ENCODE results near the gene KIF24.
"Not testable (repeated sequence)": the region's sequence is repeated elsewhere in the genome, so short reads cannot be mapped to it uniquely, and the experiment has no call there.

KIF24 gene

DNA sequence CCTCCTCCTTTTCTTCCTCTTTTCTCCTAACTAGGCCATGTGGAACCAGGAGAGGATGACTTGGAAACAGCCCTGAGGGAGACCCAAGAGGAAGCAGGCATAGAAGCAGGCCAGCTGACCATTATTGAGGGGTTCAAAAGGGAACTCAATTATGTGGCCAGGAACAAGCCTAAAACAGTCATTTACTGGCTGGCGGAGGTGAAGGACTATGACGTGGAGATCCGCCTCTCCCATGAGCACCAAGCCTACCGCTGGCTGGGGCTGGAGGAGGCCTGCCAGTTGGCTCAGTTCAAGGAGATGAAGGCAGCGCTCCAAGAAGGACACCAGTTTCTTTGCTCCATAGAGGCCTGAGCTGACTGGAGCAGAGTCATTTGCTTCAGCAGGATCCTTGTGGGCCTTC is 14.0 kb upstream of the KIF24 start:
- no peak overlapping the region for H2AFZ ChIP-seq (ENCODE audit: low read depth, low read length)

DNA sequence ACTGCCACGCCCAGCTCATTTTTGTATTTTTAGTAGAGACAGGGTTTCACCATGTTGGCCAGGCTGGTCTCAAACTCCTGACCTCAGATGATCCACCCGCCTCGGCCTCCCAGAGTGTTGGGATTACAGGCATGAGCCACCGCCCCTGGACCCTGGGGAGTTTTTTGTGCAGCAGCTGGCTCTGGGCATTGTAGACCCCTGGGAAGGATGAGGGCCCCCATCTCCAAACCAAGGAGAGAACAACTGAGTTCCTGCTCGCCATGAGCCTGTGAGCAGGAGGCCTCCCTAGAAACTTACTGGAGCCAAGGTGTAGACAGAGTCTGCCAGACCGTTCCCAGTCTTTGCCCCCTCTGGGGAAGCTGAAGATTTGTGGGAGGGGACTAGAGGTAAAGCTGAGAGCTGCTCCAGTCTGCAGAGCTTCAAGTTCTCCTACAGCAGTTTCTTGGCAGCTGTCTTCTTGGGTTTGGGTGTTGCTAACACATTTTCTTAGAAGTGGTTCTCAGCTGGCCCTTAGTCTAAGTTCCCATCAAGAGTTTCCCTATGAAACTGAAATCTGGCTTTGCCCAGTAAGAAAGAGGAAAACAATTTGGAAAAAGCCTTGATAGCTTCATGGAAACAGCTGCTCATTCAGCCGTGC is 12.7 kb upstream of the KIF24 start:
- no peak overlapping the region for H2AFZ ChIP-seq (ENCODE audit: low read depth, low read length)
- no peaks in the 10 kb centered on the region for H3K27me3 ChIP-seq (ENCODE audit: low read depth, low read length)
- no peak overlapping the region for H3K4me2 ChIP-seq (ENCODE audit: low read length)
- no peak overlapping the region for H3K4me3 ChIP-seq (ENCODE audit: low read length)
- H3K4me1 ChIP-seq (ENCODE audit: low read length), result no peaks in the 10 kb centered on the region
- no peaks in the 10 kb centered on the region for H3K79me2 ChIP-seq (ENCODE audit: low read length)
- no peaks in the 10 kb centered on the region for H4K20me1 ChIP-seq (ENCODE audit: insufficient read depth, low read length)
- H3K36me3 ChIP-seq (replicated peaks; ENCODE audit: low read depth, low read length), result peaks cover 24% of the 10 kb centered on the region
- no peak overlapping the region for H3K27ac ChIP-seq (ENCODE audit: low read length)
- TF ChIP-seq, protein P1, sequence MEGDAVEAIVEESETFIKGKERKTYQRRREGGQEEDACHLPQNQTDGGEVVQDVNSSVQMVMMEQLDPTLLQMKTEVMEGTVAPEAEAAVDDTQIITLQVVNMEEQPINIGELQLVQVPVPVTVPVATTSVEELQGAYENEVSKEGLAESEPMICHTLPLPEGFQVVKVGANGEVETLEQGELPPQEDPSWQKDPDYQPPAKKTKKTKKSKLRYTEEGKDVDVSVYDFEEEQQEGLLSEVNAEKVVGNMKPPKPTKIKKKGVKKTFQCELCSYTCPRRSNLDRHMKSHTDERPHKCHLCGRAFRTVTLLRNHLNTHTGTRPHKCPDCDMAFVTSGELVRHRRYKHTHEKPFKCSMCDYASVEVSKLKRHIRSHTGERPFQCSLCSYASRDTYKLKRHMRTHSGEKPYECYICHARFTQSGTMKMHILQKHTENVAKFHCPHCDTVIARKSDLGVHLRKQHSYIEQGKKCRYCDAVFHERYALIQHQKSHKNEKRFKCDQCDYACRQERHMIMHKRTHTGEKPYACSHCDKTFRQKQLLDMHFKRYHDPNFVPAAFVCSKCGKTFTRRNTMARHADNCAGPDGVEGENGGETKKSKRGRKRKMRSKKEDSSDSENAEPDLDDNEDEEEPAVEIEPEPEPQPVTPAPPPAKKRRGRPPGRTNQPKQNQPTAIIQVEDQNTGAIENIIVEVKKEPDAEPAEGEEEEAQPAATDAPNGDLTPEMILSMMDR (IDR thresholded peaks at IDR 0.05; ENCODE audit: low read depth, low read length), result no peak
- no peak for TF ChIP-seq EZH2phosphoT487 (IDR thresholded peaks at IDR 0.05; ENCODE audit: low read depth)
- H3K9me3 ChIP-seq (ENCODE audit: insufficient read depth, low read length), result no peaks in the 10 kb centered on the region
- H3K9ac ChIP-seq (ENCODE audit: low read length), result no peak overlapping the region

More for the DNA sequence above, 14.0 kb upstream of the KIF24 start:
- Histone ChIP-seq H3K79me2 (ENCODE audit: low read length) (no peaks in the 10 kb centered on the region), H3K9me3 (ENCODE audit: insufficient read depth, low read length) (no peaks in the 10 kb centered on the region), H3K27ac (ENCODE audit: low read length) (no peak overlapping the region), H3K4me1 (ENCODE audit: low read length) (no peaks in the 10 kb centered on the region), H4K20me1 (ENCODE audit: insufficient read depth, low read length) (no peaks in the 10 kb centered on the region), H3K9ac (ENCODE audit: low read length) (no peak overlapping the region), H3K27me3 (ENCODE audit: low read depth, low read length) (no peaks in the 10 kb centered on the region), H3K36me3 (replicated peaks; ENCODE audit: low read depth, low read length) (peaks cover 24% of the 10 kb centered on the region), H3K4me3 (ENCODE audit: low read length) (no peak overlapping the region), H3K4me2 (ENCODE audit: low read length) (no peak overlapping the region)
- TF ChIP-seq, protein P1 (IDR thresholded peaks at IDR 0.05; ENCODE audit: low read depth, low read length), result no peak
- TF ChIP-seq EZH2phosphoT487 (IDR thresholded peaks at IDR 0.05; ENCODE audit: low read depth), result no peak

DNA sequence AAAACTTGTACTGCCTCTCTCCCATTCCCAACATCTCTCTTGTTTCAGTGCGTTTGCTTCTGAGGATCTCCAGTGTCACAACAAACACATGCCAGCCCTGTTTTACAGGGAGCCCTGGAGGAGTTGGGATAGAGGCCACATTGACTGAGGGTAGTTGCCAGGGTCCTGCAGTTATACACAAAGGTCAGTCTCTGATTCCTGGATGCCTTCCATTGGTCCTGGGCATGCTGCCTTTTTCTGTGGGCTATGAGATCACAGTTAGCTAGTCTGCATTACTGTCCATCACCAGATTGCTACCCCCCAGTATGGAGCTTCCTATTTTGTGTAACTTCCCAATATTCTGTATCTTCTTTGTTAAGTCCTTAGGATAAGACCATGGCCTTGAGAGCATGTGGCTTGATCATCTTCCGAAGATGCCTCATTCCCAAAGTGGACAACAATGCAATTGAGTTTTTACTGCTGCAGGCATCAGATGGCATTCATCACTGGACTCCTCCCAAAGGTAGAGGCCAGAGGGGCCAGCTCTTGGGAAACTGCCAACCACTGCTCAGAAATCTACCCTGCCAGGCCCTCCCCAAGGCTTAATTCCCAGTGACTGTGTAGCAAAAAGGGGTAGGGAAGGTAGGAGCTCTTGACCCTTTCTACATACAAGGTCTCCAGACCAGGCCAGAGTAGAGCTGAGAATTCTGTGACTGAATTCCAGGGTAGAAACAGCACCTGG is 9.8 kb upstream of the KIF24 start:
- H3K79me2 ChIP-seq (ENCODE audit: low read length), result no peaks in the 10 kb centered on the region
- H2AFZ ChIP-seq (ENCODE audit: low read depth, low read length), result no peak overlapping the region
- no peak overlapping the region for H3K4me3 ChIP-seq (ENCODE audit: low read length)
- no peaks in the 10 kb centered on the region for H3K27me3 ChIP-seq (ENCODE audit: low read depth, low read length)
- no peak overlapping the region for H3K4me2 ChIP-seq (ENCODE audit: low read length)
- H3K9me3 ChIP-seq (ENCODE audit: insufficient read depth, low read length), result no peaks in the 10 kb centered on the region
- H4K20me1 ChIP-seq (ENCODE audit: insufficient read depth, low read length), result no peaks in the 10 kb centered on the region
- H3K4me1 ChIP-seq (ENCODE audit: low read length), result no peaks in the 10 kb centered on the region
- no peak overlapping the region for H3K27ac ChIP-seq (ENCODE audit: low read length)
- H3K9ac ChIP-seq (ENCODE audit: low read length), result no peak overlapping the region
- TF ChIP-seq, protein P1 (IDR thresholded peaks at IDR 0.05; ENCODE audit: low read depth, low read length), result no peak
- H3K36me3 ChIP-seq (replicated peaks; ENCODE audit: low read depth, low read length), result peaks cover 23% of the 10 kb centered on the region

DNA sequence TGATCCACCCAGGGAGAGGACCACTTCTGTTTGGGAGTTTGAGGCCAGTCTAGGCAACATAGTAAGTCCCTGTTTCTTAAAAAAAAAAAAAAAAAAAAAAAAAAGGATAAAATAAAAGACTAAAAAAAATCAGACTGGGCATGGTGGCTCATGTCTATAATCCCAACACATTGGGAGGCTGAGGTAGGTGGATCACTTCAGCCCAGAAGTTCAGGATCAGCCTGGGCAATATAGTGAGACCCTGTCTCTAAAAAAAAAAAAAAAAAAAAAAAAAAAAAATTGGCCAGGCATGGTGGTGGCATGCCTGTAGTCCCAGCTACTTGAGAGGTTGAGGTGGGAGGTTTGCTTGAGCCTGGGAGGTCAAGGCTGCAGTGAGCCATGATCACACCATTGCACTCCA is 9.0 kb upstream of the KIF24 start:
- not testable (repeated sequence) for H4K20me1 ChIP-seq (ENCODE audit: insufficient read depth, low read length); H3K79me2 ChIP-seq (ENCODE audit: low read length); H3K4me2 ChIP-seq (ENCODE audit: low read length); H3K9ac ChIP-seq (ENCODE audit: low read length); H3K27me3 ChIP-seq (ENCODE audit: low read depth, low read length); H3K4me3 ChIP-seq (ENCODE audit: low read length); H3K9me3 ChIP-seq (ENCODE audit: insufficient read depth, low read length); H3K4me1 ChIP-seq (ENCODE audit: low read length); H3K27ac ChIP-seq (ENCODE audit: low read length); H2AFZ ChIP-seq (ENCODE audit: low read depth, low read length)
- H3K36me3 ChIP-seq (replicated peaks; ENCODE audit: low read depth, low read length), result peaks cover 15% of the 10 kb centered on the region

Data from OCI-LY3 (cell line).